ENCODE data around the gene SGMS1. TPM values are rescaled to one million over a fixed set of nuclear protein-coding genes. Genes with fewer than 3 reads are reported as not detected.
A peak's percentile ranks its signal among the peaks of the same experiment; 100 is the strongest.

The SGMS1 gene
- total RNA-seq, 3 donors from 2014 or later: 66.5 to 114 (median 80.1) TPM

DNA sequence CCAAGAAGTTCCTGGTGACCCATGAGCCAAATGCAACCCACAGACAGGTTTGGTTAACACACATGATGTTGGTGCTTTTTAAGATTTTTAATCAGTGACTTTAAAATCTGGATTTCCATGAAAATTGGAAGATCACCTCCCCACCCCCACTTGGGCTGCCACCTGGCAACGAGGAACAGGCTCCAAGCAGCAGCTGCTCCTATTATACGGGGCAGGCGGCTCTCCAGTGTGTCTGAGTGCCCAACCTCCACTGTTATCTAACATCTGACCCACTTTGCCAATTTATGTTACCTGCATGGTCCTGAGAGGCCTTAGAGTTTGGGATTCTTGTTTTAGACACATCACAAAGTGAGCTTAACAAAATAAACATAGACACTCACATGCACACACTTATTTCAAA, 56.4 kb downstream of the SGMS1 start:
- no peaks in the 10 kb centered on the region for H3K4me1 ChIP-seq
- no peak for DNase-seq (ENCODE audit: low spot score in 2 of 2)
- TF ChIP-seq, protein P1, sequence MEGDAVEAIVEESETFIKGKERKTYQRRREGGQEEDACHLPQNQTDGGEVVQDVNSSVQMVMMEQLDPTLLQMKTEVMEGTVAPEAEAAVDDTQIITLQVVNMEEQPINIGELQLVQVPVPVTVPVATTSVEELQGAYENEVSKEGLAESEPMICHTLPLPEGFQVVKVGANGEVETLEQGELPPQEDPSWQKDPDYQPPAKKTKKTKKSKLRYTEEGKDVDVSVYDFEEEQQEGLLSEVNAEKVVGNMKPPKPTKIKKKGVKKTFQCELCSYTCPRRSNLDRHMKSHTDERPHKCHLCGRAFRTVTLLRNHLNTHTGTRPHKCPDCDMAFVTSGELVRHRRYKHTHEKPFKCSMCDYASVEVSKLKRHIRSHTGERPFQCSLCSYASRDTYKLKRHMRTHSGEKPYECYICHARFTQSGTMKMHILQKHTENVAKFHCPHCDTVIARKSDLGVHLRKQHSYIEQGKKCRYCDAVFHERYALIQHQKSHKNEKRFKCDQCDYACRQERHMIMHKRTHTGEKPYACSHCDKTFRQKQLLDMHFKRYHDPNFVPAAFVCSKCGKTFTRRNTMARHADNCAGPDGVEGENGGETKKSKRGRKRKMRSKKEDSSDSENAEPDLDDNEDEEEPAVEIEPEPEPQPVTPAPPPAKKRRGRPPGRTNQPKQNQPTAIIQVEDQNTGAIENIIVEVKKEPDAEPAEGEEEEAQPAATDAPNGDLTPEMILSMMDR (IDR thresholded peaks at IDR 0.05): no peak
- TF ChIP-seq POLR2A (IDR thresholded peaks at IDR 0.05) (no peak), POLR2AphosphoS5 (IDR thresholded peaks at IDR 0.05) (no peak)
- no peak overlapping the region for H3K4me3 ChIP-seq
- H3K27ac ChIP-seq: no peak overlapping the region
- H3K36me3 ChIP-seq: no peaks in the 10 kb centered on the region
- intact Hi-C loops (cut with DNase I; ENCODE audit: low total_unique reads): no loop called here
- no peaks in the 10 kb centered on the region for H3K27me3 ChIP-seq
- no peaks in the 10 kb centered on the region for H3K9me3 ChIP-seq

- Histone ChIP-seq H3K4me3 (no peak overlapping the region), H3K27me3 (no peaks in the 10 kb centered on the region), H3K36me3 (no peaks in the 10 kb centered on the region), H3K27ac (no peak overlapping the region), H3K9me3 (no peaks in the 10 kb centered on the region), H3K4me1 (no peaks in the 10 kb centered on the region)
- intact Hi-C loops (cut with DNase I; ENCODE audit: low total_unique reads): no loop called here
- TF ChIP-seq, protein P1 (IDR thresholded peaks at IDR 0.05): no peak
- TF ChIP-seq POLR2A (IDR thresholded peaks at IDR 0.05) (no peak), POLR2AphosphoS5 (IDR thresholded peaks at IDR 0.05) (no peak)
- no peak for DNase-seq (ENCODE audit: low spot score in 2 of 2)
Measured at GRCh38 chr10:50566150-50566549, 57.6 kb downstream of the SGMS1 start.

DNA sequence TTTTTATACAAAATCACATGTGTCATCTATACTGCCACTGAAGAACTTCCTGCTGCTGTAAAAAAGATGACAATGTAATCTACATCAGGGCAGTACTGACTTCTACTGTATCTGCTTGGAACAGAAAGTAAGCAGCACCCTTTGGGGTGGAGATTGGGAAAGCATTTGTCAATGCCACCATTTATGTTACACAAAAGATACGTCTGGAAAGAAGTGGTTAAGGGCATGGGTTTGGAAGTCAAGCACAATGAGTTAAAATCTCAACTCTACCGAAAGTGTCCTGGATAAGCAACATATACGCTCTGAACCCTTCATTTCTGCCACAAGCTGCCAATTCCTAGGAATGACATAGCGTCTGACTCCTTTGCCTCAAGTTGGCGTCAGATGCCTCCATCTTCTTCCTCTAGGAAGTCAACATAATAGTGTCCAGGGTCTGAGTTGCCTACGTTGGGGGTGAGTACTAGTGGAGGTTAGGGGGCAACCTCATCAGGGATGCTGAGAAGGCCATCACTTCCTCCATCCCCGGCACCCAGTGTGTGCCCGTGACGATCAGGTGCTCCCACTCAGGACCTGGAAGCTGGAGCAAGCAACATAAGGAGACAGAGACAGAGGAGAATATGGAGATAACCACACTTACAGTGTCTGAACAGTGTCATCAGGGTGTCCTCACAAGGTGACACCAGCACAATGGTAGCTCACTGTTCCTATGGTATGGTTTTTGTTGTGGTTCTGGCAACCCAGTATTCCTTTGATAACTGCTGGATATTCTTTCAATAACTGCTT, 58.3 kb downstream of the SGMS1 start:
- Histone ChIP-seq H3K9me3 (no peaks in the 10 kb centered on the region), H3K4me3 (no peak overlapping the region), H3K27me3 (no peaks in the 10 kb centered on the region), H3K36me3 (no peaks in the 10 kb centered on the region), H3K27ac (no peak overlapping the region), H3K4me1 (no peaks in the 10 kb centered on the region)
- TF ChIP-seq POLR2A (IDR thresholded peaks at IDR 0.05) (no peak), POLR2AphosphoS5 (IDR thresholded peaks at IDR 0.05) (no peak)
- TF ChIP-seq, protein P1 (IDR thresholded peaks at IDR 0.05): no peak
- no peak for DNase-seq (ENCODE audit: low spot score in 2 of 2)
- intact Hi-C loops (cut with DNase I; ENCODE audit: low total_unique reads): no loop called here

GRCh38 chr10:50563906-50564305, 59.9 kb downstream of the SGMS1 start:
- Histone ChIP-seq H3K36me3 (no peaks in the 10 kb centered on the region), H3K4me3 (no peak overlapping the region), H3K4me1 (no peaks in the 10 kb centered on the region), H3K9me3 (no peaks in the 10 kb centered on the region), H3K27me3 (no peaks in the 10 kb centered on the region), H3K27ac (no peak overlapping the region)
- intact Hi-C loops (cut with DNase I; ENCODE audit: low total_unique reads): no loop called here
- DNase-seq (ENCODE audit: low spot score in 2 of 2): no peak
- TF ChIP-seq POLR2AphosphoS5 (IDR thresholded peaks at IDR 0.05) (no peak), POLR2A (IDR thresholded peaks at IDR 0.05) (no peak)
- TF ChIP-seq, protein P1 (IDR thresholded peaks at IDR 0.05): no peak

DNA sequence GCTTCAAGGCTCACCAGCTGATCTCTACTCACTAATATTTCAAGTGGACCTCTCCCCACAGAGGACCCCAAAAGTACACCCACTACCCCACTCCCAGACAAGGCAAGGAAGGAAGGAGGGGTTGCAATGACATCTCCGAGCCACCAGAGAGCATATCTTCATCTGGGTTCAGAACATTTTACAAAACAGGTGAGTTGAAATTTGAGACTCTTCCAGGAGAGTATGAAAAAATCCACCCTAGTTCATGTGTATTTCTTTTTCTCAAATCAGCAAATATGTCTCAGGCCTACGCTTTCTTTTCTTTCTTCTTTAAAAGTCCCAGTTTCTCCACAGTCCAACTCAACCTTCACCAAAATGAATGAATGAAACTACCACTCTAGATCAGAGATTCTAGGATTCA, 61.9 kb downstream of the SGMS1 start:
- Histone ChIP-seq H3K4me1 (no peaks in the 10 kb centered on the region), H3K36me3 (no peaks in the 10 kb centered on the region)
- no peak for TF ChIP-seq POLR2AphosphoS5 (IDR thresholded peaks at IDR 0.05)
- TF ChIP-seq, protein P1 (IDR thresholded peaks at IDR 0.05): peak in 2 of 3 donors; percentile 46 to 55

More for the DNA sequence above, 61.9 kb downstream of the SGMS1 start:
- H3K9me3 ChIP-seq: no peaks in the 10 kb centered on the region
- intact Hi-C loops (cut with DNase I; ENCODE audit: low total_unique reads): no loop called here
- H3K4me3 ChIP-seq: no peak overlapping the region
- DNase-seq (ENCODE audit: low spot score in 2 of 2): no peak
- H3K27ac ChIP-seq: peak overlapping the region; percentile 23 to 48
- no peaks in the 10 kb centered on the region for H3K27me3 ChIP-seq

All from breast epithelium (tissue), 4 donors.